ENCODE data around the gene PTPRG.
"Not testable (repeated sequence)": the region's sequence is repeated elsewhere in the genome, so short reads cannot be mapped to it uniquely, and the experiment has no call there.

The PTPRG gene

DNA sequence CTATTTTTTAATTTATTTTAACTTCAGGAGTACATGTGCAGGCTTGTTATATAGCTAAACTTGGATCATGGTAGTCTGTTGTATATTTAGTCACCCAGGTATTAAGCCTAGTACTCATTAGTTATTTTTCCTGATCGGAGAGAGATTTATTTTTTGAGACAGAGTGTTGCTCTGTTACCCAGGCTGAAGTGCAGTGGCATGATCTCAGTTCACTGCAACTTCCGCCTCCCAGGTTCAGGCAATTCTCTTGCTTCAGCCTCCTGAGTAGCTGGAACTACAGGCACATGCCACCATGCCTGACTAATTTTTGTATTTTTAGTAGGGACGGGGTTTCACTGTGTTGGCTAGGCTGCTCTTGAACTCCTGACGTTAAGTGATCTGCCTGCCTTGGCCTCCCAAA lies 477.4 kb downstream of the PTPRG start:
- not testable (repeated sequence) for DNase-seq

DNA sequence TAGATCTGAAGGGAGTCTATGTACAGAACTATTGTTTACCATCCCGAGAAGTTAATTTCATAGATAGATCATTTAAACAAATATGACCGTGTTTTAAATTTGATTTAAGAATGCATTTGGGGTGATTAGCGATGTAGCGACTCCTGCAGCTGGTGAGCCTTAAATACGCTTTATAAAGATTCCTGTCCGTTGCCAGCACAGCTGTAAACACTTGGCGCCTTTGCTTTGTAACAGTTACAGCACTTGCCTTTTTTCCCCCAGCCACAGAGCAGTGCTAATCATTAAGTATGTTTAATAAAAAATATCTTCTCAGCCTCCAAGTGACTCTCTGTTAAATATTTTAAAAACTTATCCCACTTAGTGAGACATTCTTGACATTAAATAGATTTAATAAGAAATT lies 478.2 kb downstream of the PTPRG start:
- no peak for DNase-seq

DNA sequence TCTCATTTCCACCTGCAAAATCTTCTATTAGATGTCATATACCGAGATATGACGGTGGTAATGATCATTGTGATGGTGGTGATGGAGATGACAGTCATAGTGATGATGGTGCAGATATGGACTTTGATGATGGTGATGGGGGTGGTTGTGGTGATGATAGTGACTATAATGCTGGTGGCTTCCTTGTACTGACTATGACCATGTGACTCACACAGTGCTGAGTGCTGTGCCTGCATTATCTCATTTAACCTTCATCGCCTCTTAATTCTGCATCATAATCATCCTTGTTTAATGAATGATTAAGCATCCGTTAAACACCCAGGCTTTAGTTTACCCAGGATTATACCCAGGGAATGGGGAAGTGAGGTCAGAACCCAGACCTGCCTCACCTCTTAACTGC lies 480.3 kb downstream of the PTPRG start:
- no peak for DNase-seq

DNA sequence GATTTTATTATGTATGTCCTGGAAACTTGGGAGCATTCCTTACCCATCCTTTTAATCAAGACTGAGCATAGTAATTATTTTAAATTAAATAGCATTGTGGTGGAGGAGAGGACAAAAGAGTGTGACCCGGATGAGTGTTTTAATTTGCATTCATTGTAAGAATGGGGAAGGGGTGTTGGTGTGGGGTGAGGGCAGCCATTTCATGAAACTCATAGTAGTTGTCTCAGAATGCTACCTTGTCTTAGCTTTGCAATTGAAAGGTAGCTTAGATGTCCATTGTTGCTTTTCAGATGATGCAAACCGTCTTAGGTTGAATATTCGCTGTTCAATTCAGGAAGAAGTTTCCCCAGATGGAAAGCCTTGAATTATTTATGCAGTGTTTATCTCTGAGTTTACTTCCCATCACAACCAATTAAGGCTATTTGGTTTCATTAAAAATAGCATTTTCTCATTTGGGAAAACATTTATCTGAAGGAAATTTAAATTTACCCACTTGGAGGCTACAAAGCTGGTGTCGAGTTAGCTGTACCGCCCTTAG lies 483.6 kb downstream of the PTPRG start:
- DNase-seq: no peak

GRCh38 chr3:62046326-62046725 lies 485.0 kb downstream of the PTPRG start:
- DNase-seq: no peak

DNA sequence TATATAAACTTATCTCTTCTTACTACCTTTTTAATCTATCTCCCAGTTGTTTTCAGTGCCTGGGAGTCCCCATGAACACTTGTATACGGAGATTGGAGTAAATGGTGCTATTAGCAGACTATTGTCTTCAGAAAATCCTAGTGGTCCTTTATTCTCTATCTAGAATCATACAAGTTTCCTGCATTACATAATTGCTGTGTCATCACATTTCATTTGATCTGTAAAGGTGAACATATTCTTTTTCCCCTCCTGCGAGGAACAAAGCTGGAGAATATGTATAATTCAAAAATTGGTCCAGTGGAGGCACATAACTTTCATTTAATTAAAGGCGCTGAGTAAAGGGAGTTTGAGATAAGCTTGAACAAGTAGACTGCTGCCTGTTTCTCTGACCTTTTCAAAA lies 487.2 kb downstream of the PTPRG start:
- no peak for DNase-seq

- DNase-seq: no peak
These were observed 487.7 kb downstream of the PTPRG start for GRCh38 chr3:62049033-62049432.

DNA sequence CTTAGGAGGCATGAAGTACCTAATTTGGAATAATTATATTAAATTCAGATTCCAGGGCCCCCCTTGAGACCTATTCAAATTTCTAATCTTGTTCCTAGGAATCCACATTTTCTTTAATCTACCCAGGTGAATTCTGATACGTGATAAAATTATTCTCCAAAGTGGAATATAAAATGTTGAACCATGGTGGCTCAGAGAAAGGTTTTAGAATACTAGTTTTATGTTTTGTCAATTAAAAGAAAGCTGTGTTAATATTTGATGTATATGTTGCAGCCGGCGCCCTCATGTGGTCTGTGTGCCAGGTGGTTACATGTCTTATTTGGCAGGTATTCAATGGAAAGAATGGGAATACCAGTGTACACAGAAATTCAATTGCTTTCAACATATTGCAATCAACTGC lies 490.1 kb downstream of the PTPRG start:
- DNase-seq: no peak

GRCh38 chr3:62052331-62052730 lies 491.0 kb downstream of the PTPRG start:
- no peak for DNase-seq

DNA sequence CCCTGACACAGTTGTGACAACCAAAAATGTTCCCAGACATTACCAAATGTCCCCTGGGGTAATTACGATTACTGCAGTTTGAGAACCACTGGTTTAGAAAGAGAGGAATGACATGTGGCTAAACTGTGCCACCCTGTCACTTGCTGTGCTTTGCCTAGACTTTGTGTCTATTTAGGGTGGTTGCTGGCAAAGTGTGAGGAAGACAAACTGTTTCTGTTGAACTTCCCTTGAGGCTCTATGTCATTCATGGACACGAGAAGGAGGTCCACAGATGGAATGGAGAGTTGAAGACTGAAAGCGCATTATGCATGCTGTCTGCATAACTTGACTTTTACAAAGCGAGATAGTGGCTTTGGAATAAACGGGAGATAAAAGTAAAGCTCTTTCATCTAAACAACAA lies 495.3 kb downstream of the PTPRG start:
- no peak for DNase-seq

DNA sequence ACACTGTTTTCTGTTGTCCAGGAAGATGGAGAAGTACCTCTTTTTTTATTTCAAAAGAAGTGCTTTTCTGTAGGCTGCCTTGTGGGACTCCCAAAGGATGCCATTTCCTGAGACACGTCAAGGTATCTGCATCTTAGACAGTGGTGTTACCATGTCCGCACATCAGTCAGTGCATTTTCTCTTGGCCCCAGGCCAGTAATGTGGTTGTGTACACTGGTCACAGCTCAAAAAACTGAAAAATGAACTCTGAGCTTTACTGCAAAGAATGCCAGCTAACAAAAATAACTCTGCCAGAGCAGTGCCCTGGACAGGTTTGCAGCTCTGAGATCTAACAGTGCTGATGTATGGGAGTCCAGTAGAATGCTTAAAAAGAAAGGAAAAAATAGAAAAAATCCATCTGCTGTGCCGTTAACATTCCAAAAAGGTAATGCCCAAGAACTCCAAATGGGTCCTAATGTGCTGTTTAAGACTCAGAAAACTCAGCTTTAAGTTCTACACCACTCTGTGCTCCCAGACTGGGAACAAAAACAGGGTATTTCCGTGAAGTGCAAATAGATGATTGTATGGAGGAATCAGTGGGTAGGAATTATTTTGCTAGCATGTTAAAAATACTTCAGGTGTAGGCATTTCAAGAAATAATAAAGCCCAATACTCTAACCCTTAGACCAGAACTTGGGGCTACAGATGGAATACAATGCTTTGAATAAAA lies 496.1 kb downstream of the PTPRG start:
- no peak for DNase-seq

DNA sequence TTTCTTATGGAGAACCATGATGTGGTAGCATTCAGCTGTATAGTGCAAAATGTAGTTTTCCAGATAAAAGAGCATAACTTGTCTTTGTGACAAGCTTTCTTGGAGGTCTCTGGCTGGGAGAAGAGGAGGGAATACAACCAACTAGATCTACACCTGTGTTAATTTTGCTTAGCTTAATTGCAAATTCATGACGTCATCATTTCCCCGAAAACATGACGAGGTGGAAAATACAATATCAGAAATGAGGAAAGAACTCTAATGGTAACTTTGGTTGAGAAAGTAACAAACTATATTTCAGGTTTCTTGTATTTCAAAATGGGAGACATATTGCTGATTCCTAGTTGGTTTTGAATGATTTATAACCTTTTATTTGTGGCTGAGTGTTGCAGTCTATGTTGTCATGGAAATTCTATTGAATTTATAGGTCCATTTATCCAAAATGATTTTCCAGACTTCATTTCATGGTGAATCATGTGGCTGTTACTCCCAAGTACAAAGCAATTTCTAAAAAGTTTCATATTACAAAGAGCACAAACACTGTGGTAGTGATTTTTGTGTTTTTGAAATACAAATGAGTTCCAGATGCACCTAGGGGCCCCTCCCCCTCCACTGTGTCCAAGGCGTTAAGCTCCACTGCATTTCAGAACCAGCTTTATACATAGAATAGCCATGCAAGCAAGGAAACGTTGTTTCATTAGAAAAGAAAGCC lies 504.8 kb downstream of the PTPRG start:
- DNase-seq: no peak

DNA sequence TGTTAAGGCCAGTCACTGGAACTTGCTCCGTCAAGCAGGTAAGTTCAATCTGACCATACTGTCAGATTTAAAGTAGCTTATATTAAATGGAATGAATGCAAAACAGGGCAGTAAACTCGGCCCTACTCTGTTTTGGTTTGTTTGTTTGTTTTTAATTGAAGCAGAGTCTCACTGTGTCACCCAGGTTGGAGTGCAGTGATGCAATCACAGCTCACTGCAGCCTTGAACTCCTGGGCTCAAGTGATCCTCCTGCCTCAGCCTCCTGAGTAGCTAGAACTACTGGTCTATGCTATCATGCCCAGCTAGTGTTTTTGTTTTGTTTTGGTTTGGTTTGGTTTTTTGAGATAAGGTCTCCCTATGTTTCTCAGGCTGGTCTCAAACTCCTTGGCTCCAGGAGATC lies 507.0 kb downstream of the PTPRG start:
- no peak for DNase-seq

- no peak for DNase-seq
These were observed 509.5 kb downstream of the PTPRG start for GRCh38 chr3:62070891-62071290.

DNA sequence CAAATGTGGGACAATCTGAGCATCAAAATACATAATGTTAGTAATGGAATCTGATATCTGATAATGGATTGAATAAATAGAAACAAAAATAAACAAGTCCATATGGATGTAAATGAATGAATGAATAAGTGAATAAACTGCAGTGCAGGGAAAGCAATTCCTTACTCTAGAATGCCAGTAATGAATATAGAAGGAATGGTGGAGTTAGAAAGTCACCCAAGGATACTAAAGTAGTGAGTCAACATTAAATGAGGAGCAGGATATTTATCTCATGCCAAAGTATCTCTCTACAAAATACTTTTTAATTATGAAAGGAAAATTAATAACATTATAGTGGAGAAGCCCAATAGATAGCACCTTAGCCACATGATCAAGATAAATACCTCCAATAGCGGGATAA lies 511.7 kb downstream of the PTPRG start:
- DNase-seq: no peak

DNA sequence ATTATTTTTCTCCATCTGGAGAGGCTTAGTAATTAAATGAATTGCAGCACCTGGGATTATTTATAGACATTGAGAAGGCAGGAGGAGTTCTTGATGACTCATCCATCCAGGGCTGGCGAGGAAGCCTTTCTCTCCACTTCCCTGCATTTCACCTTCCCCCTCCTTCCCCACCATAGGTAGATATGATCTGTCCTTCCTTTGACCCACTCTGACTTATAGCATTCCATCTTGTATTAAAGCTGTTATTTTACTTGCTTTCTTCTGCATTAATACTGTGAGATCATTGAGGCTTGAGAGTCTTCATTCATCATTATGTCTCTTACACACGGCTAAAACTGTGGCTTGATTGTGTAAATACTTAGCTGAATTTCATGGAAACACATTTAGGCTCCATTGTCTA lies 523.2 kb downstream of the PTPRG start:
- DNase-seq: no peak

DNA sequence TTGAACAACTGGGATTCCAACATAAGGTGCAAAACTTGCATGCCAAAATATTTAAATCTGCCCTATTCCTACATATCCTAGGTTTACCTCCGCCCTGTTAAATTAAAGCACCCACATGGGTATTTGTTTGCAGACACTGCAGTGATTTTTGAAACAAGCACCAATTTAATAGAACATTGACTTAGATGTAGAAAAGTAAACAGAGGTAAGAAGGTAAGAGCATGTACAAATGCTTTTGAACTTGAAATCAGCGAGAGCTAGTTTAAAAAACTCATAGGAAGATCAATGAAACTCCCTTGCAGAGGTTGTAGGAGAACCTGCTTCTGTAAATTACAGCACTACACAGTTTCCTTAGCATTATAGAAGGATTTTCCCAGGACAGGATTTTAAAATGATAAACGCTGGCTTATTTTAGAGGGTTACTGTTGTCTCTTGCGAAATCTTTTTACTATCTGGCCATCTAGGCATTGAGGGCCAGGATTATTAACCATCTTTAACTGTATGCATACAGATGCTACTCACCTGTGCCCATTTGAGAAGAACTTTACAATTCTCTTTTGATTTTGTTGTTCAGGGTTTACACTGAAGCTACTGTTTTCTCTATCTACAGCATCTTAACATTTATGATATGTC lies 527.2 kb downstream of the PTPRG start:
- DNase-seq: no peak

DNA sequence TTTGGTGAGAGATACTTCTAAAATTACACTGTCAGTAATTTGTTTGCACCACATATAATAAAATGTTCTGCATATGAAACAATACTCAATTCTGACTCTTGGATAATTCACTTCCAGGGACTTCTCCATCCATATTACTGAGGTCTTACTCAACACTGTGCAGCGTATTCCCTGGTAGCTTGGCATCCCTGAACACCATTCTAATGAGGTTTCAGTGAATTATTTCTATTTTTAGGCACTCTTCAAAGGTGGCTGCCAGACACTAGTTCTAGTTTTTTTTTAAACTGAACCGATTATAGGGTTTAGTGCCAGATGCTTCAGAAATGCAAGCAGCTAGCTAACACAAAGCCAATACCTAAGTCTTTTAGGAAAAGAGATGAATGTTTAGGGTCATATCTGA lies 528.7 kb downstream of the PTPRG start:
- DNase-seq: no peak

DNA sequence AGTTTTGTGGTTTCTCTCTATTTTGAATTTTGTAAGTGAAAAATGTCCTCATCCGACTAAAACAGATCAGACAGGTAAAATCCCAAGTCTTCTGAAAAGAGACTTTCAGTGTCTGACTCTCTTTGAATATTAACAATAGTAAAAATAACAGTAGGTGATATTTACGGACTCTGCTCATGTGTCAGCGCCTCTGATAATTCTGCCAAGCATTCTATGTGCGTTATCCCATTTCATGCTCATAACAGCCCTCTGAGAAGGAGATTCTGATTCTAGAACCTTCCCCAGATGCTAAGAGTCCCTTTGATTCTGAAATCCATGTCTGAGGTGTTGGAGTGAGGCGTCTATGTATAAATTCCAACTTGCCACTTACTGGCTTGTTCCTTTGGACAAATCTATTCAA lies 529.1 kb downstream of the PTPRG start:
- no peak for DNase-seq

- no peak for DNase-seq
These were observed 531.7 kb downstream of the PTPRG start for GRCh38 chr3:62093025-62093424.

GRCh38 chr3:62094461-62094860 lies 533.1 kb downstream of the PTPRG start:
- no peak for DNase-seq

- DNase-seq: no peak
These were observed 533.7 kb downstream of the PTPRG start for GRCh38 chr3:62095080-62095479.

DNA sequence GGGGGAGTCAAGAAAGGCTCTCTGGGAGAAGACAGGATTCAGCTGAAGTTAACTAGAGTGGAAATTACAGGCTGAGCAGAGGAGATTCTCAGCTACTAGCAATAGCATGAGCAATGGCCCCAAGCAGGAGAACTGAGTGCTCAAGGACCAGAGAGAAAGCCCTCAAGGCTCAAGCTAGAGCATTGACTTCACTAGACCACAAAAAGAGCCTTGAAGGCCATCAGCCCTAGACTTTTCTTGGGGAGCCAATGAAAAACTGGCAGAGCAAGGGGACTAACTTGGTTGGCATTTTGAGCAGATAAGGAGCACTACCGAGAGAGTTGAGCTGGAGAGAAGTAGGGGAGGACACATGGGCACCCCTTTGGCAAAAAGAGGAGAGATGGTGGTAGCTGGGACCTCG lies 534.4 kb downstream of the PTPRG start:
- no peak for DNase-seq

DNA sequence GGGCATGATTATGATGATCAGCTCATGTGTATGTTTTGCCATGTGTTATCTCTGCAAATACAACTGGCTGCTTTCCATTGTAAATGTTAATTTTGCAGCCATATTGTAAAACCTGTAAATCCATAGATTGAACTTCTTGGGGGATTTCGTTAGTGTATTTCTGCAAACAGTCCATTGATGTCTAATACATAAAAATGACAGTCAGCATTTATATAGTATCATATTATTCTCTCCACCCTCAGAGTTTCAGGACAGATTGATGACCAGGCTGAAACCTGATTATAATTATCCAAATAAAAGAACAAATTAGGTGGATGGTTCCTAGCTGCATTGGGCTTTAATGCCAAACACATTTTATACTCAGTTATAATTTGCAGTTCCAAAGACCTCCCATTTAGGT lies 535.1 kb downstream of the PTPRG start:
- no peak for DNase-seq
